Panc1 (cell line): ENCODE measurements around the gene S100A7. TPM values are rescaled to one million over a fixed set of nuclear protein-coding genes. Genes with fewer than 3 reads are reported as not detected.

ENCODE experiments used
- ATAC-seq: fragments of 200-7000 bp; cut with Tn5 transposase; 2 replicates; pipeline ENCODE4 v1.9.1; 2020; ENCODE audit warnings: mild to moderate bottlenecking, moderate library complexity
- BruUV-seq: library from RNA; stranded (reverse); fragments of 400-500 nt; replicated peaks from 2 replicates; lab custom pipeline; 2021; lab: Mats Ljungman, UMichigan
- CTCF ChIA-PET: fragments of 300-600 bp; sonication (Branson Sonifier 250); formaldehyde crosslinking; loops from one replicate; lab custom pipeline; 2022; ENCODE audit warnings: antibody characterized with exemption; lab: Charles Lee
- POLR2A ChIA-PET: fragments of 300-600 bp; sonication (Branson Sonifier 250); formaldehyde crosslinking; loops from one replicate; lab custom pipeline; 2022; ENCODE audit warnings: antibody characterized with exemption; lab: Charles Lee
- DNase-seq: peaks from one replicate; pipeline ENCODE4 v3.0.0-alpha.2; 2010; ENCODE audit warnings: low read depth, low spot score
- H3K27ac ChIP-seq: 2 replicates; pipeline ENCODE4 v1.5.1; 2011; ENCODE audit warnings: mild to moderate bottlenecking, low read length, inconsistent platforms
- H3K27me3 ChIP-seq: fragments of 200-500 bp; sonication (Bioruptor generic); 2 replicates; pipeline ENCODE4 v1.6.0; 2014; ENCODE audit warnings: low read length, inconsistent platforms; ENCODE audit not compliant: control insufficient read depth, insufficient read depth
- H3K36me3 ChIP-seq: fragments of 200-500 bp; sonication (Bioruptor generic); 2 replicates; pipeline ENCODE4 v1.5.1; 2014; ENCODE audit warnings: inconsistent platforms, mild to moderate bottlenecking, low read length, moderate library complexity; ENCODE audit not compliant: control insufficient read depth, insufficient read depth
- H3K4me1 ChIP-seq: 2 replicates; pipeline ENCODE4 v1.5.1; 2011; ENCODE audit warnings: inconsistent platforms, mild to moderate bottlenecking, low read length, moderate library complexity; ENCODE audit not compliant: control insufficient read depth, insufficient read depth
- H3K4me3 ChIP-seq, 2 experiments: 2 replicates each; pipeline ENCODE4 v1.5.1; 2011 to 2012; ENCODE audit warnings: low read depth in 2 of 2, low read length in 2 of 2, mild to moderate bottlenecking in 2 of 2, inconsistent platforms in 1 of 2, moderate library complexity in 1 of 2
- H3K9me3 ChIP-seq: fragments of 200-500 bp; sonication (Bioruptor generic); 2 replicates; pipeline ENCODE4 v1.5.1; 2014; ENCODE audit warnings: low read depth, mild to moderate bottlenecking, inconsistent platforms, low read length, moderate library complexity; ENCODE audit not compliant: control insufficient read depth, insufficient read depth
- POLR2AphosphoS5 ChIP-seq: IDR thresholded peaks from 2 replicates; pipeline ENCODE4 v1.6.1; 2012; ENCODE audit warnings: mild to moderate bottlenecking, low read depth, low read length, moderate library complexity
- SIN3A ChIP-seq: IDR thresholded peaks from 2 replicates; pipeline ENCODE4 v1.6.1; 2012; ENCODE audit warnings: low read depth, mild to moderate bottlenecking, low read length, moderate library complexity, borderline replicate concordance; ENCODE audit not compliant: insufficient read depth
- TCF7L2 ChIP-seq: IDR thresholded peaks from 2 replicates; pipeline ENCODE4 v1.6.1; 2011; ENCODE audit warnings: mild to moderate bottlenecking, low read depth, low read length, inconsistent platforms
- in situ Hi-C: cut with HindIII; loops from 2 replicates; pipeline ENCODE4 v1.10.0; 2016; ENCODE audit warnings: low sequenced_read_pairs, low pct_unique_long_range_greater_than_20kb
- intact Hi-C: fragments of 100-400 bp; cut with micrococcal nuclease; formaldehyde crosslinking; loops from one replicate; pipeline ENCODE4 v1.10.0; 2022; ENCODE audit not compliant: unreplicated experiment
- total RNA-seq: library from RNA; stranded (reverse); gene quantifications from one replicate; pipeline ENCODE4 v1.2.1, GENCODE V29; 2021; ENCODE audit not compliant: unreplicated experiment
- TF ChIP-seq, protein P1 (sequence below), 2 experiments: IDR thresholded peaks; 2 replicates each; pipeline ENCODE4 v1.6.1; 2011 to 2012; ENCODE audit warnings: low read depth in 2 of 2, control low read depth in 1 of 2, low read length in 1 of 2, mild to moderate bottlenecking in 1 of 2, moderate library complexity in 1 of 2; ENCODE audit not compliant: insufficient read depth in 1 of 2
- TF ChIP-seq, protein P2 (sequence below): fragments of 450-650 bp; IDR thresholded peaks from 2 replicates; pipeline ENCODE4 v1.5.1; 2017; ENCODE audit warnings: mild to moderate bottlenecking

Gene S100A7
- total RNA-seq, 1 experiment from 2014 or later = not detected

DNA sequence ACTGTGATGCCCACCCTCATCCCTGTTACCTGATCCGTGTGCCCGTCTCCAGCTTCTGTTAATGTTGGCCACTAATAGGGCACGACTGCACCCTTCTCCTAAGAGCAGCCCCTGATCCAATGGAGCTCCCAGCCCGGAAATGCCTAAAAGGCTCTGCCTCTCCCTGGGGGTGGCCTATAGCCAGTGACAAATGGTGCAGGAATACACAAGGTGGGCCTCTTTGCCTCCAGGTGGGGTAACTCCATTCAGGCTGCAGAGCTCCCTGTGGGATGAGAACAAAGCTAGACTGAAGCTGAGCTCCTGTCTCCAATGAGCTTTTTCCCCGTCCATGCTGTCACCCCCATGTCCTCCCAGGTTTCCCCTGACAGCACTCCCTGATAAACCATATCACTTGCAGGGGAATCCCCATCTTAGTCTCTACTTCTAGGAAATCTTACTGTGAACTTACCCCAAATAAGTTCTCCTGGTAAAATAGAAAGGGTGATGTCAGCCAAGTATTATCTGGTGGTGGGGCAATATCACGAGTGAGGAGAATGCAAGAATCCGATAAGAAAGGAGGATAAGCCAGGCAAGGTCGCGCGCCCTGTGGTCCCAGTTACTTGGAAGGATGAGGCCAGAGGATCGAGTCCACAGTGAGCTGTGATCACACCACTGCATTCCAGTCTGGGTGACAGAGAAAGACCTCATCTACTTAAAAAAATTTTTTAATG, 25.6 kb downstream of the S100A7 start:
- H3K36me3 ChIP-seq = no peaks in the 10 kb centered on the region
- no peak for ATAC-seq
- POLR2A ChIA-PET = no interaction called here
- in situ Hi-C loops = no loop called here
- DNase-seq = no peak
- no peak for TF ChIP-seq SIN3A
- TF ChIP-seq, protein P1, sequence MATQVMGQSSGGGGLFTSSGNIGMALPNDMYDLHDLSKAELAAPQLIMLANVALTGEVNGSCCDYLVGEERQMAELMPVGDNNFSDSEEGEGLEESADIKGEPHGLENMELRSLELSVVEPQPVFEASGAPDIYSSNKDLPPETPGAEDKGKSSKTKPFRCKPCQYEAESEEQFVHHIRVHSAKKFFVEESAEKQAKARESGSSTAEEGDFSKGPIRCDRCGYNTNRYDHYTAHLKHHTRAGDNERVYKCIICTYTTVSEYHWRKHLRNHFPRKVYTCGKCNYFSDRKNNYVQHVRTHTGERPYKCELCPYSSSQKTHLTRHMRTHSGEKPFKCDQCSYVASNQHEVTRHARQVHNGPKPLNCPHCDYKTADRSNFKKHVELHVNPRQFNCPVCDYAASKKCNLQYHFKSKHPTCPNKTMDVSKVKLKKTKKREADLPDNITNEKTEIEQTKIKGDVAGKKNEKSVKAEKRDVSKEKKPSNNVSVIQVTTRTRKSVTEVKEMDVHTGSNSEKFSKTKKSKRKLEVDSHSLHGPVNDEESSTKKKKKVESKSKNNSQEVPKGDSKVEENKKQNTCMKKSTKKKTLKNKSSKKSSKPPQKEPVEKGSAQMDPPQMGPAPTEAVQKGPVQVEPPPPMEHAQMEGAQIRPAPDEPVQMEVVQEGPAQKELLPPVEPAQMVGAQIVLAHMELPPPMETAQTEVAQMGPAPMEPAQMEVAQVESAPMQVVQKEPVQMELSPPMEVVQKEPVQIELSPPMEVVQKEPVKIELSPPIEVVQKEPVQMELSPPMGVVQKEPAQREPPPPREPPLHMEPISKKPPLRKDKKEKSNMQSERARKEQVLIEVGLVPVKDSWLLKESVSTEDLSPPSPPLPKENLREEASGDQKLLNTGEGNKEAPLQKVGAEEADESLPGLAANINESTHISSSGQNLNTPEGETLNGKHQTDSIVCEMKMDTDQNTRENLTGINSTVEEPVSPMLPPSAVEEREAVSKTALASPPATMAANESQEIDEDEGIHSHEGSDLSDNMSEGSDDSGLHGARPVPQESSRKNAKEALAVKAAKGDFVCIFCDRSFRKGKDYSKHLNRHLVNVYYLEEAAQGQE (IDR thresholded peaks at IDR 0.05; ENCODE audit: insufficient read depth in 1 of 2, low read depth in 2 of 2, low read length in 1 of 2) = no peak
- H3K4me1 ChIP-seq = no peaks in the 10 kb centered on the region
- H3K27ac ChIP-seq = no peak overlapping the region
- BruUV-seq = no TSS peak
- peaks cover 4% of the 10 kb centered on the region; the same call in 1 of the 2 replicates for H3K27me3 ChIP-seq
- H3K4me3 ChIP-seq = no peak overlapping the region
- no peaks in the 10 kb centered on the region for H3K9me3 ChIP-seq
- CTCF ChIA-PET = no interaction called here
- intact Hi-C loops = no loop called here

DNA sequence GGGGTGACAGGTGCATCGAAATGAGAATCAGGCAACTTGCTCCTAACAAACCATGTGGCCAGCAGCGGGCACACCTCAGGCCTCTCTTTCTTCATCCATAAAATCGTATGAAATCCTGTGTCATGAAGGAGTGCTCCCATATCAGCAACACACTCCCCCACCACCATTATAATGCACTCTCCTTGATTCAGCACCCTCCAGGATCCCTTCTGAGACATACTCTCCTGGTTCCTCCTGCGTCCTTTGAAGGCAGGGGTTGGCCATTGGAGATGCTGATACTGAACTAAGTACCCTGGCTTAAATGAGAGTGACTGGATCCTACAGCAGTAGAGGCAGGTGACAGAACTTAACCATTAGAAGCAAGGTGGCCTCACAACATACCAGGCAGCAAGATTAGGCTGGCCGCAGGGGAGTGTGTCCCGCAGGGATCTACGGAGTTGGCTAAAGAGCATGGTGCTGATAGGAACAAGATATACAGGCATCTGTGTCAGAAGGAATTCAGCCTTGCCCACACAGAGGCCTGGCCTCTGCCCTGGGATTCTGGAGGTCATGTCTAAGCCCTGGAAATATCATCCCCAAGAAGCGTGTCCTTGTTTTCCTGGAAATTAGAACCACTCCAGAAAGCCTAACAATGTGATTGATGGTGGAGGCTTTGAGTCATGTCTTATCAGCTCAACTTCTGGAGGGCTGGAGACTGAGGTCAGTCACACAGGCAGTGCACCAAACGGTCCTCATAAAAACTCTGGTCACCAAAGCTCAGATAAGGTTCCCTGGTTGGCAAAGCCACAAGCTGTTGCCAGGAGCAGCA, 27.4 kb downstream of the S100A7 start:
- CTCF ChIA-PET = no interaction called here
- no peaks in the 10 kb centered on the region for H3K4me1 ChIP-seq

More for the DNA sequence above, 27.4 kb downstream of the S100A7 start:
- in situ Hi-C loops = no loop called here
- Histone ChIP-seq H3K9me3 (no peaks in the 10 kb centered on the region), H3K27me3 (peaks cover 4% of the 10 kb centered on the region; the same call in 1 of the 2 replicates), H3K36me3 (no peaks in the 10 kb centered on the region), H3K4me3 (no peak overlapping the region), H3K27ac (no peak overlapping the region)
- no peak for DNase-seq
- intact Hi-C loops = no loop called here
- POLR2A ChIA-PET = no interaction called here
- ATAC-seq = no peak
- TF ChIP-seq, protein P2, sequence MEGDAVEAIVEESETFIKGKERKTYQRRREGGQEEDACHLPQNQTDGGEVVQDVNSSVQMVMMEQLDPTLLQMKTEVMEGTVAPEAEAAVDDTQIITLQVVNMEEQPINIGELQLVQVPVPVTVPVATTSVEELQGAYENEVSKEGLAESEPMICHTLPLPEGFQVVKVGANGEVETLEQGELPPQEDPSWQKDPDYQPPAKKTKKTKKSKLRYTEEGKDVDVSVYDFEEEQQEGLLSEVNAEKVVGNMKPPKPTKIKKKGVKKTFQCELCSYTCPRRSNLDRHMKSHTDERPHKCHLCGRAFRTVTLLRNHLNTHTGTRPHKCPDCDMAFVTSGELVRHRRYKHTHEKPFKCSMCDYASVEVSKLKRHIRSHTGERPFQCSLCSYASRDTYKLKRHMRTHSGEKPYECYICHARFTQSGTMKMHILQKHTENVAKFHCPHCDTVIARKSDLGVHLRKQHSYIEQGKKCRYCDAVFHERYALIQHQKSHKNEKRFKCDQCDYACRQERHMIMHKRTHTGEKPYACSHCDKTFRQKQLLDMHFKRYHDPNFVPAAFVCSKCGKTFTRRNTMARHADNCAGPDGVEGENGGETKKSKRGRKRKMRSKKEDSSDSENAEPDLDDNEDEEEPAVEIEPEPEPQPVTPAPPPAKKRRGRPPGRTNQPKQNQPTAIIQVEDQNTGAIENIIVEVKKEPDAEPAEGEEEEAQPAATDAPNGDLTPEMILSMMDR = no peak
- TF ChIP-seq SIN3A (no peak), POLR2AphosphoS5 (no peak), TCF7L2 (no peak)
- TF ChIP-seq, protein P1 (IDR thresholded peaks at IDR 0.05; ENCODE audit: insufficient read depth in 1 of 2, low read depth in 2 of 2, low read length in 1 of 2) = no peak
- BruUV-seq = no TSS peak
